H1 (cell line): ENCODE data around the gene KPNA3. TPM values are rescaled to one million over a fixed set of nuclear protein-coding genes. Genes with fewer than 3 reads are reported as not detected.

Experiments used
- POLR2AphosphoS5 ChIP-seq: IDR thresholded peaks from 2 replicates; pipeline ENCODE4 v1.6.1; 2011; ENCODE audit warnings: low read depth, low read length
- ZNF274 ChIP-seq: IDR thresholded peaks from 2 replicates; pipeline ENCODE4 v1.7.0; 2012; ENCODE audit warnings: low read length, borderline replicate concordance; ENCODE audit errors: extremely low read depth
- polyA plus RNA-seq, 7 experiments: library from polyadenylated mRNA; depleted of rRNA in 3 of 7; stranded (reverse) in 5 of 7; unstranded in 2 of 7; fragments of >200 nt in 5 of 7; fragments of 200-250 nt in 2 of 7; gene quantifications; 1 replicate in 5 of 7; 2 replicates in 1 of 7; 4 replicates in 1 of 7; pipeline versions ENCODE4 v1.2.1 to v1.2.3, GENCODE V29; 2011 to 2013; ENCODE audit warnings: missing spikeins in 2 of 7, mixed read lengths in 2 of 7
- total RNA-seq: library from RNA; stranded (reverse); fragmentation: NEBNext Ultra II Directional; extraction: Animal tissue kit (Norgen Biotek cat#: 25700); gene quantifications from 2 replicates; pipeline ENCODE4 v1.2.1, GENCODE V29; 2021
- TF ChIP-seq, protein P1 (sequence below): IDR thresholded peaks from 2 replicates; pipeline ENCODE4 v1.6.1; 2011; ENCODE audit warnings: low read length, improper control_type of control experiment
- TF ChIP-seq, protein P2 (sequence below): IDR thresholded peaks from 2 replicates; pipeline ENCODE4 v1.6.1; 2012; ENCODE audit warnings: inconsistent platforms

The KPNA3 gene
- total and polyA plus RNA-seq, 2 of the 8 experiments (the other 6 are each of a cell fraction or from before 2014, with no cell fraction given), result 21.4 to 63.2 TPM

DNA sequence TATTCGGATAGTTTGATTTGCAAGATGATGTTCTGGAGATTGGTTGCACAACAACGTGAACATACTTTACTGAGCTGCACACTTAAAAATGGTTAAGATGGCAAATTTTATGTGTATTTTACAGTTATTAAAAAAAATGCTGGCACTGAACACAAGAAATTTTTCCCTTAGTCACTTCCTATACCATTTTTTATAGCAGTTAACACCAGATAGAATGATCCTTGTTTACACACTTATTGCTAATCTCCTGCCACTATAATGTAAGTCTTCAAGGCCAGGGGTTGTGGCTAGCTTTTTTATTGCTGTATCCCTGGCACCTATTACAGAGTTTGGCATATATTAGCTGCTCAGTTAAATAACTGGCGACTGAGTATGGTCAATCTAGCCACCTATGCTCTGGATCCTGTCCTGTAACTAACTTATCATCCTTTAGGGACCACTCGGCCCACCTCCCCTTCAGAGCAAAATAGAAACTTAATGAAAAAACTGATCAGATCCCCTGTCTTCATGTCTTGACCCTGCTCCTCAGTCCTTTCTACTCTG lies 99.2 kb downstream of the KPNA3 start (continued):
- TF ChIP-seq, protein P1, sequence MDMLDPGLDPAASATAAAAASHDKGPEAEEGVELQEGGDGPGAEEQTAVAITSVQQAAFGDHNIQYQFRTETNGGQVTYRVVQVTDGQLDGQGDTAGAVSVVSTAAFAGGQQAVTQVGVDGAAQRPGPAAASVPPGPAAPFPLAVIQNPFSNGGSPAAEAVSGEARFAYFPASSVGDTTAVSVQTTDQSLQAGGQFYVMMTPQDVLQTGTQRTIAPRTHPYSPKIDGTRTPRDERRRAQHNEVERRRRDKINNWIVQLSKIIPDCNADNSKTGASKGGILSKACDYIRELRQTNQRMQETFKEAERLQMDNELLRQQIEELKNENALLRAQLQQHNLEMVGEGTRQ, result no peak
- TF ChIP-seq POLR2AphosphoS5 (no peak), ZNF274 (no peak)
- TF ChIP-seq, protein P2, sequence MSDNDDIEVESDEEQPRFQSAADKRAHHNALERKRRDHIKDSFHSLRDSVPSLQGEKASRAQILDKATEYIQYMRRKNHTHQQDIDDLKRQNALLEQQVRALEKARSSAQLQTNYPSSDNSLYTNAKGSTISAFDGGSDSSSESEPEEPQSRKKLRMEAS, result no peak
